NCI-H2227 (cell line): ENCODE results near the gene RBM12.

Experiments used
- DNase-seq: peaks from one replicate; lab custom pipeline; 2025; ENCODE audit not compliant: unreplicated experiment; lab: John Stamatoyannopoulos, UW

RBM12 gene

GRCh38 chr20:35654415-35654814 is 10.3 kb downstream of the RBM12 start:
- DNase-seq, result no peak

GRCh38 chr20:35653893-35654292 is 10.8 kb downstream of the RBM12 start:
- DNase-seq, result no peak

- no peak for DNase-seq
Observed at GRCh38 chr20:35653430-35653734, 11.3 kb downstream of the RBM12 start.

GRCh38 chr20:35652641-35653429 is 11.9 kb downstream of the RBM12 start:
- DNase-seq, result no peak

GRCh38 chr20:35651958-35652357 is 12.7 kb downstream of the RBM12 start:
- DNase-seq, result no peak

- no peak for DNase-seq
Observed at GRCh38 chr20:35650632-35651031, 14.1 kb downstream of the RBM12 start.

- DNase-seq, result no peak
Observed at GRCh38 chr20:35648836-35649235, 15.9 kb downstream of the RBM12 start.

GRCh38 chr20:35644806-35645205 is 19.9 kb downstream of the RBM12 start:
- no peak for DNase-seq

GRCh38 chr20:35643045-35643444 is 21.7 kb downstream of the RBM12 start:
- no peak for DNase-seq

- no peak for DNase-seq
Observed at GRCh38 chr20:35641743-35642142, 23.0 kb downstream of the RBM12 start.

GRCh38 chr20:35640724-35641123 is 24.0 kb downstream of the RBM12 start:
- no peak for DNase-seq

GRCh38 chr20:35638751-35639150 is 25.9 kb downstream of the RBM12 start:
- no peak for DNase-seq

- no peak for DNase-seq
Observed at GRCh38 chr20:35637276-35637675, 27.4 kb downstream of the RBM12 start.

GRCh38 chr20:35636095-35636494 is 28.6 kb downstream of the RBM12 start:
- DNase-seq, result no peak

GRCh38 chr20:35635652-35636051 is 29.0 kb downstream of the RBM12 start:
- no peak for DNase-seq

GRCh38 chr20:35632539-35633115 is 32.1 kb downstream of the RBM12 start:
- no peak for DNase-seq

- DNase-seq, result no peak
Observed at GRCh38 chr20:35630636-35631035, 34.1 kb downstream of the RBM12 start.

GRCh38 chr20:35629427-35630145 is 35.1 kb downstream of the RBM12 start:
- DNase-seq, result no peak

- DNase-seq, result no peak
Observed at GRCh38 chr20:35627121-35627520, 37.6 kb downstream of the RBM12 start.

GRCh38 chr20:35626386-35627001 is 38.2 kb downstream of the RBM12 start:
- no peak for DNase-seq

GRCh38 chr20:35625584-35626385 is 38.9 kb downstream of the RBM12 start:
- no peak for DNase-seq
